Gastroesophageal sphincter (tissue), 3 donors: ENCODE results near the gene TAF7L.

ENCODE experiments used
- POLR2A ChIP-seq, 2 donors: fragments of 450-650 bp; IDR thresholded peaks; one replicate each; pipeline ENCODE4 v1.6.1; 2017; ENCODE audit warnings: antibody characterized with exemption in 2 of 2, mild to moderate bottlenecking in 2 of 2, moderate library complexity in 1 of 2
- TF ChIP-seq, protein P1 (sequence below), 4 experiments: fragments of 200-600 bp in 2 of 4; fragments of 450-650 bp in 2 of 4; sonication (generic) in 1 of 4; IDR thresholded peaks; one replicate each; pipeline ENCODE4 v1.5.1; 2017 to 2019; ENCODE audit warnings: antibody characterized with exemption in 4 of 4, mild to moderate bottlenecking in 2 of 4, moderate library complexity in 2 of 4

DNA sequence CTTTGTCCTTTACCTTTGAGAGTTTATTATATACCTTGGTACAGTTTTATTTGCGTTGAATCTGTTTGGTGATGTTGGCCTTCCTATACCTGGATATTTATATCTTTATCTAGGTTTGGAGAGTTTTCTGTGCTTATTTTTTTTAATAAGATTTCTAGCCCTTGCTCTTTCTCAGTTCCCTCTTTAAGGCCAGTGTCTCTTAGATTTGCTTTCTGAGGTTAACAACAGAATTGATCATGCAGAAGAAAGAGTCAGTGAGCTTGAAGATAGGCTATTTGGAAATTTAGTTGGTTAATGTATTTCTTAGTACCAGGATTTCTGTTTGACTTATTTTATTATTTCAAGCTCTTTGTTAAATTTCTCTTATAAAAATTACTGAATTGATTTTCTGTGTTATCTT lies 12.7 kb upstream of the TAF7L start:
- no peak for TF ChIP-seq POLR2A (IDR thresholded peaks at IDR 0.05)
- TF ChIP-seq, protein P1, sequence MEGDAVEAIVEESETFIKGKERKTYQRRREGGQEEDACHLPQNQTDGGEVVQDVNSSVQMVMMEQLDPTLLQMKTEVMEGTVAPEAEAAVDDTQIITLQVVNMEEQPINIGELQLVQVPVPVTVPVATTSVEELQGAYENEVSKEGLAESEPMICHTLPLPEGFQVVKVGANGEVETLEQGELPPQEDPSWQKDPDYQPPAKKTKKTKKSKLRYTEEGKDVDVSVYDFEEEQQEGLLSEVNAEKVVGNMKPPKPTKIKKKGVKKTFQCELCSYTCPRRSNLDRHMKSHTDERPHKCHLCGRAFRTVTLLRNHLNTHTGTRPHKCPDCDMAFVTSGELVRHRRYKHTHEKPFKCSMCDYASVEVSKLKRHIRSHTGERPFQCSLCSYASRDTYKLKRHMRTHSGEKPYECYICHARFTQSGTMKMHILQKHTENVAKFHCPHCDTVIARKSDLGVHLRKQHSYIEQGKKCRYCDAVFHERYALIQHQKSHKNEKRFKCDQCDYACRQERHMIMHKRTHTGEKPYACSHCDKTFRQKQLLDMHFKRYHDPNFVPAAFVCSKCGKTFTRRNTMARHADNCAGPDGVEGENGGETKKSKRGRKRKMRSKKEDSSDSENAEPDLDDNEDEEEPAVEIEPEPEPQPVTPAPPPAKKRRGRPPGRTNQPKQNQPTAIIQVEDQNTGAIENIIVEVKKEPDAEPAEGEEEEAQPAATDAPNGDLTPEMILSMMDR (IDR thresholded peaks at IDR 0.05) = no peak
